IMR-90 (cell line): ENCODE measurements around the gene IL4. TPM values are rescaled to one million over a fixed set of nuclear protein-coding genes. Genes with fewer than 3 reads are reported as not detected.

Experiments used
- ATAC-seq: fragments of 200-7000 bp; cut with Tn5 transposase; 2 replicates; pipeline ENCODE4 v1.9.1; 2020; ENCODE audit warnings: low read depth, mild to moderate bottlenecking, moderate library complexity
- BruUV-seq: library from RNA; stranded (reverse); fragments of 400-500 nt; replicated peaks from 2 replicates; lab custom pipeline; 2021; lab: Mats Ljungman, UMichigan
- CTCF ChIA-PET: fragments of 300-600 bp; formaldehyde crosslinking; extraction: SDS; loops from one replicate; lab custom pipeline; 2021; ENCODE audit warnings: antibody characterized with exemption; lab: Yijun Ruan, JAX
- POLR2A ChIA-PET: fragments of 300-600 bp; sonication (Branson Sonifier 250); formaldehyde crosslinking; loops from one replicate; lab custom pipeline; 2022; ENCODE audit warnings: antibody characterized with exemption; ENCODE audit not compliant: unreplicated experiment; lab: Charles Lee
- DNase-seq: peaks from one replicate; pipeline ENCODE4 v3.0.0; 2013
- H2AFZ ChIP-seq: replicated peaks from 2 replicates; pipeline ENCODE3; 2013; ENCODE audit warnings: low read length, mild to moderate bottlenecking; ENCODE audit not compliant: poor library complexity
- H2AK5ac ChIP-seq: 2 replicates; pipeline ENCODE4 v1.6.1; 2013; ENCODE audit warnings: low read depth, low read length, inconsistent platforms
- H2AK9ac ChIP-seq: replicated peaks from 2 replicates; pipeline ENCODE3; 2013; ENCODE audit warnings: mild to moderate bottlenecking, low read depth, low read length, moderate library complexity; ENCODE audit not compliant: poor library complexity
- H2BK120ac ChIP-seq: 2 replicates; pipeline ENCODE4 v1.6.1; 2013; ENCODE audit warnings: low read depth, low read length, inconsistent platforms
- H2BK15ac ChIP-seq: 3 replicates; pipeline ENCODE4 v1.6.1; 2013; ENCODE audit warnings: low read depth, low read length, inconsistent platforms
- H2BK20ac ChIP-seq: 2 replicates; pipeline ENCODE4 v1.6.1; 2013; ENCODE audit warnings: low read depth, mild to moderate bottlenecking, inconsistent platforms, low read length, moderate library complexity
- H2BK5ac ChIP-seq: 2 replicates; pipeline ENCODE4 v1.6.1; 2013; ENCODE audit warnings: mild to moderate bottlenecking, low read depth, low read length, inconsistent platforms; ENCODE audit not compliant: poor library complexity, severe bottlenecking
- H3K14ac ChIP-seq: replicated peaks from 2 replicates; pipeline ENCODE4 v1.6.1; 2013; ENCODE audit warnings: low read depth, low read length, inconsistent platforms
- H3K18ac ChIP-seq: 2 replicates; pipeline ENCODE4 v1.6.1; 2013; ENCODE audit warnings: low read depth, low read length, control low read depth
- H3K23ac ChIP-seq: 2 replicates; pipeline ENCODE4 v1.6.1; 2013; ENCODE audit warnings: low read depth, low read length, inconsistent platforms
- H3K27ac ChIP-seq: 2 replicates; pipeline ENCODE4 v1.5.1; 2013; ENCODE audit warnings: mild to moderate bottlenecking, control low read depth, low read length; ENCODE audit not compliant: insufficient read depth
- H3K27me3 ChIP-seq: 2 replicates; pipeline ENCODE4 v1.6.1; 2013; ENCODE audit warnings: low read length; ENCODE audit not compliant: control insufficient read depth, insufficient read depth
- H3K36me3 ChIP-seq: 2 replicates; pipeline ENCODE4 v1.6.1; 2013; ENCODE audit warnings: low read length, mixed read lengths; ENCODE audit not compliant: control insufficient read depth, insufficient read depth
- H3K4ac ChIP-seq: 2 replicates; pipeline ENCODE4 v1.6.1; 2013; ENCODE audit warnings: low read depth, low read length, inconsistent platforms
- H3K4me1 ChIP-seq: 2 replicates; pipeline ENCODE4 v1.6.1; 2013; ENCODE audit warnings: low read length, mixed read lengths; ENCODE audit not compliant: control insufficient read depth, insufficient read depth
- H3K4me2 ChIP-seq: 2 replicates; pipeline ENCODE4 v1.6.1; 2013; ENCODE audit warnings: low read depth, mild to moderate bottlenecking, control low read depth, low read length, moderate library complexity
- H3K4me3 ChIP-seq: 2 replicates; pipeline ENCODE4 v1.5.1; 2013; ENCODE audit warnings: low read depth, mild to moderate bottlenecking, control low read depth, low read length, moderate library complexity; ENCODE audit not compliant: insufficient read depth
- H3K56ac ChIP-seq: 2 replicates; pipeline ENCODE4 v1.6.1; 2013; ENCODE audit warnings: low read length, inconsistent platforms; ENCODE audit not compliant: insufficient read depth; ENCODE audit errors: extremely low read depth
- H3K79me1 ChIP-seq, 2 experiments: 2 replicates each; pipeline ENCODE4 v1.6.1; 2013; ENCODE audit warnings: low read length in 2 of 2, inconsistent platforms in 1 of 2, low read depth in 1 of 2
- H3K9ac ChIP-seq: 2 replicates; pipeline ENCODE4 v1.6.1; 2013; ENCODE audit warnings: low read depth, low read length, control low read depth
- H3K9me1 ChIP-seq: 2 replicates; pipeline ENCODE4 v1.6.1; 2013; ENCODE audit warnings: low read length, inconsistent platforms; ENCODE audit not compliant: insufficient read depth
- H3K9me3 ChIP-seq: 2 replicates; pipeline ENCODE4 v1.6.1; 2013; ENCODE audit warnings: low read length; ENCODE audit not compliant: control insufficient read depth, insufficient read depth
- H4K20me1 ChIP-seq: 2 replicates; pipeline ENCODE4 v1.6.1; 2013; ENCODE audit warnings: low read length, inconsistent platforms; ENCODE audit not compliant: insufficient read depth
- H4K5ac ChIP-seq: 2 replicates; pipeline ENCODE4 v1.6.1; 2013; ENCODE audit warnings: mild to moderate bottlenecking, low read depth, low read length, control low read depth
- H4K8ac ChIP-seq, 2 experiments: 2 replicates each; pipeline ENCODE4 v1.6.1; 2013; ENCODE audit warnings: low read depth in 2 of 2, low read length in 2 of 2, control low read depth in 1 of 2, inconsistent platforms in 1 of 2
- H4K91ac ChIP-seq: 2 replicates; pipeline ENCODE4 v1.6.1; 2013; ENCODE audit warnings: low read depth, low read length, inconsistent platforms; ENCODE audit not compliant: insufficient read depth
- MAFK ChIP-seq: IDR thresholded peaks from 2 replicates; pipeline ENCODE4 v1.6.1; 2012; ENCODE audit warnings: low read depth, low read length, improper control_type of control experiment
- WGBS, 2 experiments: methylation state at CpG; one replicate each; pipeline versions ENCODE4 v1.1.5 to v1.1.7; 2013; ENCODE audit warnings: missing lambda C conversion rate in 2 of 2; ENCODE audit not compliant: insufficient read length in 1 of 2; ENCODE audit errors: extremely low coverage in 2 of 2; 5-methylcytosine and 5-hydroxymethylcytosine counted together
- dilution Hi-C: fragments of 300-500 bp; cut with HindIII; formaldehyde crosslinking; loops from one replicate; pipeline ENCODE4 v1.14.3; 2018; ENCODE audit warnings: low sequenced_read_pairs; ENCODE audit not compliant: unreplicated experiment
- in situ Hi-C: fragments of 300-500 bp; cut with MboI; formaldehyde crosslinking; loops from 3 replicates; pipeline ENCODE4 v1.14.3; 2019; ENCODE audit warnings: low sequenced_read_pairs, inconsistent platforms, mixed read lengths
- intact Hi-C: fragments of 100-400 bp; cut with micrococcal nuclease; formaldehyde crosslinking; loops from 2 replicates; pipeline ENCODE4 v1.10.0; 2022
- polyA plus RNA-seq, 3 experiments: library from polyadenylated mRNA; depleted of rRNA; stranded (reverse); fragments of >200 nt; gene quantifications; 2 replicates each; pipeline ENCODE4 v1.2.3, GENCODE V29; 2012; ENCODE audit warnings: low replicate concordance in 1 of 3
- total RNA-seq: library from RNA; depleted of rRNA; stranded (reverse); fragments of >200 nt; gene quantifications from 2 replicates; pipeline ENCODE4 v1.2.3, GENCODE V29; 2012

IL4 gene
- total and polyA plus RNA-seq, 2 of the 4 experiments (the other 2 are of a cell fraction) = not detected

DNA sequence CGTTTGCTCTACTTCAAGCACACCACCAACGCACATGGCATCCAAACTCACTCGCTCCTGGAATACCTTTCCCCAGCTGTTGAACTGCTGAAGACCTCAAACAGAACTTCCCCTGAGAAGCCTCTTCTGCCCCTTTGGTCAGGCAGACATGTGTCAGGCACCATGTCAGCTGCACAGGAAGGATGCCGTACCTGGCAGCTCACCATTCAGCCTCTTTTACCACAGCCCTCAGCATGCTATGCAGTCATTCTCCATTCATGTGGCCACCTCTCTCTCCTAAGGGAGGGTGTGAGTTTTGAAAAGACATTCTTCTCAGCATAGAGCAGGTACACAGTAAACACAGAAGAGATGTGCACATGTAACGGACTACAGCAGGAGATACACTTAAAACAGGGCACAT lies 14.2 kb downstream of the IL4 start:
- Histone ChIP-seq H3K79me1 (no peaks in the 10 kb centered on the region), H4K5ac (no peak overlapping the region), H3K18ac (no peak overlapping the region), H4K8ac (no peak overlapping the region), H4K20me1 (no peaks in the 10 kb centered on the region), H3K23ac (no peak overlapping the region), H3K4me2 (no peak overlapping the region), H2BK5ac (no peak overlapping the region), H3K56ac (no peak overlapping the region), H3K9ac (no peak overlapping the region), H2BK15ac (no peak overlapping the region), H3K36me3 (no peaks in the 10 kb centered on the region), H4K91ac (no peak overlapping the region), H3K9me1 (0 out of 2 replicates have a peak, but pooled peaks cover 7% of the 10 kb centered on the region), H3K27ac (no peak overlapping the region), H3K14ac (no peak overlapping the region), H3K9me3 (no peaks in the 10 kb centered on the region), H2BK20ac (no peak overlapping the region), H3K4me3 (no peak overlapping the region), H3K27me3 (no peaks in the 10 kb centered on the region), H2AFZ (no peak overlapping the region), H3K4me1 (no peaks in the 10 kb centered on the region; the same call in 1 of the 2 replicates), H2AK9ac (no peak overlapping the region), H2AK5ac (no peak overlapping the region), H2BK120ac (no peak overlapping the region), H3K4ac (no peak overlapping the region)
- no peak for ATAC-seq
- ChIA-PET POLR2A (no interaction called here), CTCF (no interaction called here)
- intact Hi-C loops = no loop called here
- 94% methylated on average over 3 of the region's 5 CpGs; no CpG with 5 or more reads in 1 of the 2 experiments for WGBS, 2 experiments
- dilution Hi-C loops = no loop called here
- DNase-seq = no peak
- no peak for TF ChIP-seq MAFK
- no TSS peak for BruUV-seq
- in situ Hi-C loops = no loop called here
